Jurkat, Clone E6-1 (cell line): ENCODE data around the gene ADAMTS1.

ENCODE experiments used
- DNase-seq: peaks from one replicate; pipeline ENCODE4 v3.0.0-alpha.2; 2011; ENCODE audit warnings: low read depth, low spot score
- H3K4me3 ChIP-seq: 2 replicates; pipeline ENCODE4 v1.5.1; 2011; ENCODE audit warnings: mild to moderate bottlenecking, low read length, control low read depth, moderate library complexity

Gene ADAMTS1

DNA sequence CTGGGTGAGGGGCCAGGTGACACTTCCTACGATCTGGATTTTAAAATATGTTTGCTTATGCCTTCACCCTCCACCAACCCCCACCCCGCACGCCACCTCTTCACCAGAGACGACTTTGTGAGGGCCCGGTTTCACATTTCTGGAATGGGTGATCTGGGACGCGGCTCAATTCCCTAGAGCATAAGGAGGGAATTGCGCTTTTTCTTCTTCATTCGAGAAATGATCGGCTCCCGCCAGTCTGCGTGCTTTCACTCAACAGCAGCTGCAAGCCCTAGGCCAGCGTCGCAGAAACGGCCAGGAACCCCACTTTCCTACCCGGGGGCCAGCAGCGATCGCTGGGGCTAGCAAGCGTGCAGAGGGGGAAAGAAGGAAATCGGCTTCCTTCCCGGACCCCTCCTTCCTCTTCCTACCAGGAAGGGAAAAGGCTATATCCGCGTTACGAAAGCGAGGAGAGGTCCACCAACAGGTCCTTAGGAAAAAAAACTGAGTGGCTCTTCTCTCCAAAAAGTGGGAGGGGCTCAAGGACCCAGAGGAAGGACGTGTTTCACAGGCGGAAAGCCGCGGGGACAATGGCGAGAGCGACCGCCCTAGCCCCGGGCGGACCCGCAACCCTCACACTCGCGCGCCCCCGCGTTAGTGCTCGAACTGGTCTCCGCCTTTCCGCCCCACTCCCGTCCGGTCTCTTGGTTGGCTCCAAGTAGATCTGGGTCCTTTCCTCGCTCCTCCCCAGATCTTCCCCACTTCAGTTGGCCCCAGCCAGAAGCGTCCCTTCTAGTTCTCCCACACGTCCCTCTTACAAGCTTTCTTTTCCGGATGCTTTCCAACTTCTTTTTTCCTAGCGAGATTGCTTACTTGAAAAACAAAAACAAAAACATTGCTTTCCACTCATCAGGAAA is 1.1 kb upstream of the ADAMTS1 start:
- no peak overlapping the region for H3K4me3 ChIP-seq
- DNase-seq = no peak

DNA sequence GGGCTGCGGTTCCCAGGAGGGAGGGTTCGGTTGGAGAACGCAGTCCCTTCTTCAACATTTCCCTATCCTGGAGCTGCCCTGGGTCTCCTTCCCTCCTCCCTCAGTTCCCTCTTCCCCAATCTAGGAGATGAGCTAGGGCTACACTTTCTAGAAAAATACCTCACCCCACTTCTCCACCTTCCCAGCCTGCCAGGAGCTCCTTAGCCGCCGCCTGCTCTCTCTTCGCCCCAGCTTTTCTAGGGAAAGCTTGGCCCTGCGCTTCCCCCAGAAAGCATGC is 488 bp upstream of the ADAMTS1 start:
- no peak for DNase-seq
- peak overlapping the region; percentile 67 for H3K4me3 ChIP-seq

DNA sequence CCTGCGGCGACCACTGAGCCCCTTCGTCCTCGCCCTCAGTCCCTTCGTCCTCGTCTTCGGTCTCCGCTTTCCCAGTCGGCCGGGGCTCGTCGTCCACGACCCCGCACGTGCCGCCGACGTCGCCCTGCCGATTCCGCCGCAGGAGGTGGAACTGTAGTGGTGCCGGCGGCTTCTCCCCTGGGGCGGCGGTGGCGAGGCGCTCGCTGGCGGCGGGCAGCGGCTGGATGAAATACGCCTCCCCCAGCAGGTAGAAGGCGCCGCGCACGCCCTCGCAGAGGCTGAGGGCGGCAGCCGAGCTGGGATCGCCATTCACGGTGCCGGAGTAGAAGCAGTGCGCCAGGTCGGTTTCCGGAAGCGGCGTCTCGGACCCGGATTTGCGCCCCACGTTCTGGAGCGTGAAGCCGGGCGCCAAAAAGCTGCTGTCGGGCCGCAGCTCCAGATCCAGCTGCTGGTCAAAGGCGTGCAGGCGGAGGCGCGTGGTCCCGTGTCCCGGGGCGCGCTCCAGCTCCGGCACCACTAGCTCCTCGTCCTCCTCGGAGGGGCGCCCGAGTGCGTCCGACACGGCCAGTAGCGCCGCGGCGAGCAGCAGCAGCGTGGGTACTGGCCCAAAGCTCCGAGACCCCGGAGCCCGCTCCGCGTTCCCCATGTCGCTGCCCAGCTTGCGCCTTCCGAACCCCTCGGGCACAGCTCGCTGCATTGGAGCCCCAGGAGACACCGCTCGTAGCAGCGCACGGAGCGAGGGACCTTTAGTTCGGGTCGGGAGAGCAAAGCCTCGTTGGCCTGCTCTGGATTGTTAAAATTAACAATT is 747 bp downstream of the ADAMTS1 start:
- peak overlapping the region; percentile 67 for H3K4me3 ChIP-seq
- no peak for DNase-seq

DNA sequence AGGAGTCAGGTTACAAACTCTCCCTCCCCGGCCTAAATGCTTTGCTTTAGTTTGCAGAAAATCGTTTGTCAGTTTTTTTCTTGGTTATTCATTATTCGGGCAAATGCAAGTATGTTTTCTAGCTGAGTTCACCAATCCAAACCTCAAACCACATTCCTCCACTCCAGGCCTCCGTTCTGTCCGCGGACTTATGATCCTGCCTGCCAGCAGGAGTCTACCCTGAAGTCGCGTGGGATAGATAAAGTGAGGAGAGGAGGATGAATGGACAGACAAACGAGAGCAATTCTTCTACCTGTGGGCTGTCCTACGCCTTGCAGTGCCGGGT is 1.3 kb downstream of the ADAMTS1 start:
- H3K4me3 ChIP-seq = peak overlapping the region; percentile 67
- DNase-seq = peak; percentile 57

DNA sequence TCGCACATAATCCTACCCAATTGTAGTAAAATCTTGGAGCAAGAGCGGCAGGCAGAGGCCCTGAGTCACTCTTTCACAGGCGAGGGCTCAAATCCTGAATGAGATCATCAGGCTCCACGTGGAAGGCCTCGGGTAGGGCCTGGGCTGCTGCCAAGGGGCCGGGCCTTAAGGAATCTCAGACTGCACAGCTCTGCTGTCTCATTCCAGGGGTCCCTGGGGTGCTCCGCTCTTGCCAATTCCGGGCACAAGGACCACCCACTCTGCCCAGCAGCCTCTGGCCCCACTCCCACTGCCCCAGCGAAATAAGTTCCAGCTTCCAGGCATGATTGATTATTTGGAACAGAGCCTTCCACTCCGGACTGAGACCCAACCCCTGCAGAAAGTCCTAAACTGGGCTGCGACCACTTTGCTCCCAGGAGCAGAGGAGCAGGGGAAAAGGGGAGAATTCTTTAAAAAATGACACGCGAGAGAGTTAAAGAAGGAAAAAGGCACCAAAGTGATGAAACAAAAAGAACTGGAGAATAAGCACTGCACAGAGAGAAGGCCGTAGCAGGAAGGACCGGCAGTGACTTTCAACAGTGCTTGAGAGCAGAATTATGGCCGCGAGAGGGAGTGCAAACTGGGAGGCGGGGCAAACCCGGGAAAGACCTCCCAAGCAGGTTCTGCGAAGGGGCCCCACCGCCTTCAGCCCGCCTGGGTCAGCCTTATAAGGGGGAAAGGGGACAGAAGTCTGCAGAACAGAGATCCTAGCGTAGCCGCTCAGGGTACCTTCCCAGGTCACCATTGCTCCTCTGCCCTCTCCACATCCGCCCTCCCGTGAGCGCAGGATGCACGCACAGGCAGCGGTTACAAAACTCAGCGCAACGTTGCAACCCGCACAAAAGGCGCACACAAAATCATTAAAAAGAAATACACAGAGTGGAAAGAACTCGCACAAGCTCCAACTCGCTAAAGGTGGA is 2.0 kb downstream of the ADAMTS1 start:
- H3K4me3 ChIP-seq = peak overlapping the region; percentile 67

DNA sequence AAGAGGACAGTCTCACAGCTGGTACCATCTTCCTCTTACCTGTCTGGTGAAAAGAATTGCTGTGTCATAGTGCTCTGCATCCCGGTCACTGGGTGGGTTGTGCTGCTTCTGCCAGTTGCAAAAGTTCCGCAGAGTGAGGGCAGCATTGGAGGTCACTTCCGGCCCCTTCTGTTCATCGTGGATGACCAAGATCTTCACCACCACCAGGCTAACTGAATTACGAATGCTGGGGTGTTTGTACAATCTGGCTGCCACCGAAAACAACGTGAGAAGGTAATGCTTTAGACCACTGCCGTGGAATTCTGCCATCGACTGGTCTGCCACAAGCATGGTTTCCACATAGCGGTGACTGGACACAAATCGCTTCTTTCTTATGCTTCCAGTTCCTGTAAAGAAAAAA is 2.9 kb downstream of the ADAMTS1 start:
- no peak for DNase-seq
- peak overlapping the region; percentile 8; the same call in 1 of the 2 replicates for H3K4me3 ChIP-seq

More for the DNA sequence above, 2.0 kb downstream of the ADAMTS1 start:
- DNase-seq = peak; percentile 92

DNA sequence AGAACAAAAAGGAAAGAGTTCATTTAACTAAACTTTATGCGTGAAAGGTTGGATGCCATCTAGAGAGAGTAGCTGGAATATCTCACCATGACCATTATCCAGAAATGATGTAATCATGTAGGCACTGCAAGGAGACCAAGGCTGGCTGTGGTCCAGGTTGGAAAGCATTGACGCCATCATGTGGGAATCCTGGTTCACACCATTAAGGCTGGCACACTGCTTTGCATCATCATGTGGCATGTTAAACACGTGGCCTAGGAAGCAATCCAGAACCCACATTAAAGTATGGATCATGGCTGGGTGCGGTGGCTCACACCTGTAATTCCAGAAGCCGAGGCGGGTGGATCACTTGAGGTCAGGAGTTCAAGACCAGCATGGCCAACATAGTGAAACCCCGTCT is 4.3 kb downstream of the ADAMTS1 start:
- DNase-seq = no peak
- H3K4me3 ChIP-seq = 0 out of 2 replicates have a peak overlapping the region, but pooled peaks have one; percentile 11

DNA sequence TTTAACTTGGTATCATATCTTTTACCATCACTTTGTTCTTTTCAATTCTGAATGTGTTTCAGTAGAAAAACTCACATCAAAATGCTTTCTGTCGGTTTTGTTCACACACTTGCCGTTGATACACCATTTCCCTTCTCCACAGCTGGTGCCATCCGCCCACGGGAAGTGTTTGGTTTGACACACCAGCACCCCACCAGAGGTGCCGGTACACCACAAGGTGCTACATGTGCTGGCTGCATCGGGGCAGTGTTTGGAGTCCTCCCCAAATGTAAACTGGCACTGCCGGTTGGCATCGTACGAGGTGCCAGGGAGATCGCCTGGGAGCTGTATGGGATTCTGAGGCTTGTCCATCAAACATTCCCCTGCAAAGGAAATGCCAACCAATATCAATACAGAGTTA is 5.0 kb downstream of the ADAMTS1 start:
- DNase-seq = peak; percentile 95
- peak overlapping the region; percentile 34 for H3K4me3 ChIP-seq

DNA sequence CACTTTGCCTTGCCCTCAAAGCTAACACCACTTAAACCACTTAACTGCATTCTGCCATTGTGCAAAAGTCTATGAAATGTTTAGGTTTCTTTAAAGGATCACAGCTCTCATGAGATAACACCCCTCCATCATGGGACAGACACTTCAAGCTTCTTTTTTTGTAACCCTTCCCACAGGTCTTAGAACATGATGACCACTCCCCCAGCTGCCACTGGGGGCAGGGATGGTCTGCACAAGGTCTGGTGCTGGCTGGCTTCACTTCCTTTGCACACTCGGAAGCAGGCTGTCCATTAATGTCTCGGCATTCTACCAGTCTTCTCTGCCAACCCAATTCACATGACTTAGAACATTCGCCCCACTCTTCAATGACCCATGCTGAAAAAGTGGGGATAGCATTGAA is 7.7 kb downstream of the ADAMTS1 start:
- no peak overlapping the region for H3K4me3 ChIP-seq
- DNase-seq = no peak

DNA sequence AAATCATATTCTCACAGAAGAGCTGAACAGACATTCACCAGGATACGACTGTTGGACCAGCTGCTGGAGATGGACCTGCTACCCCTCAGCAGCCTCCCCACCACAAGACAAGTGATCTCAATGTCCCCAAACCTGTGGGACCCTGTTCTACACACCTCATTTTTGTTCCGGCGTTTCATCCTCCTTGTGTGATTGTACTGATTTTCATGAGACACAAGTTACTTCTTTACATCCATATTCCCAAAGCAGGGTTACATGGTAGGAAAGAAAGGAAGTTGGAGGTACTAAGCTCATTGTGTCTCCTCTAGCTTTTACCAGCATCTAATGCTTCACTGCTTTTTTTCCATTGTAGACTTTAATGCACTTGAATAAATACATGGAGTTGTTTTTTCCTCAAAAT is 8.7 kb downstream of the ADAMTS1 start:
- no peak for DNase-seq
- H3K4me3 ChIP-seq = no peak overlapping the region

DNA sequence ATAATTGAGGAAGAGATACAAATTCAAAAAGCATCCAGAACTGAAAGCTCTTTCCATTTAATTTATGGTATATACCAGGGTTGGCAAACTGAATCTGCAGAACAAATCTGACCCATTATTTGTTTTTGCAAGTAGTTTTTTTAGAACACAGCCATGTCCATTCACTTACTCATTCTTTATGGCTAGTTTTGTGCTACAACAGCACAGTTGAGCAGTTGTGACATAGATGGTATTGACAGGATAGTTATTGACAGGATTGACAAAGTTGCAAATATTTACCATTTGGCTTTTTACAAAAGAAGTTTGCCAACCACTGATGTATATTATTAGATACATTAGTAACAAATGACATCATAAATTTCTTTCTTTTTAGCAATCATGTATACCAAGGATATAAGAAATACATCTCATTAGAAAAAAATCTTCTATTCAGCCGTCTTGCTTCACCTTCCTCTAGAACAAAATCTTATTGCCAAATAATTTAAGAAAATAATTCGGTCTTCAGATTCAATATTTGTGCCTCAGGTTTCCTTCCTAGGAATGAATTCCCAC is 9.4 kb downstream of the ADAMTS1 start:
- DNase-seq = no peak
- H3K4me3 ChIP-seq = no peak overlapping the region

DNA sequence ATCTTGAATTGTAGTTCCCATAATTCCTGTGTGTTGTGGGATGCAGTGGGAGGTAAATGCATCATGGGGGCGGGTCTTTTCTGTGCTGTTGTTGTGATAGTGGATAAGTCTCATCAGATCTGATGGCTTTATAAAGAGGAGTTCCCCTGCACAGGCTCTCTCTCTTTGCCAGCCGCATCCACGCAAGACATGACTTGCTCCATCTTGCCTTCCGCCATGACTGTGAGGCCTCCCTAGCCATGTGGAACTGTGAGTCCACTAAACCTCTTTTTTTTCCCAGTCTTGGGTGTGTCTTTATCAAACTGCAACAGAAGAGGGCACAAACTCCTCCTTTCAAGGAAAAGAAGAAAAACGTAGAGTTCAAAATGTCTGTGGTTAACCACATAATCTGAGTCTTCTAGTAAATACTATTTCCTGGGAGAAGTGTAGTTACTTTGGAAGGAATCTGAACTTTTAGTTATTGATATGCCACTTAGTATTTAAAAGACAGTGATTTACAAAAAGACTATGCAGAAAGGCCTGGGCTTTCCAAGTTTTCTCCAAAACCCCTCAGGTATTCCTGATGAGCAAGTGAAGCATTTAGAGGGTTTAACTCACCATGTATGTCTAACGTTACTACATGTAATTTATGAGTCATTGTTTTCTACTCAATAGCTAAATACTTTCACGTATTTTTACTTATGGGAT is 10.0 kb downstream of the ADAMTS1 start:
- peak; percentile 71 for DNase-seq

DNA sequence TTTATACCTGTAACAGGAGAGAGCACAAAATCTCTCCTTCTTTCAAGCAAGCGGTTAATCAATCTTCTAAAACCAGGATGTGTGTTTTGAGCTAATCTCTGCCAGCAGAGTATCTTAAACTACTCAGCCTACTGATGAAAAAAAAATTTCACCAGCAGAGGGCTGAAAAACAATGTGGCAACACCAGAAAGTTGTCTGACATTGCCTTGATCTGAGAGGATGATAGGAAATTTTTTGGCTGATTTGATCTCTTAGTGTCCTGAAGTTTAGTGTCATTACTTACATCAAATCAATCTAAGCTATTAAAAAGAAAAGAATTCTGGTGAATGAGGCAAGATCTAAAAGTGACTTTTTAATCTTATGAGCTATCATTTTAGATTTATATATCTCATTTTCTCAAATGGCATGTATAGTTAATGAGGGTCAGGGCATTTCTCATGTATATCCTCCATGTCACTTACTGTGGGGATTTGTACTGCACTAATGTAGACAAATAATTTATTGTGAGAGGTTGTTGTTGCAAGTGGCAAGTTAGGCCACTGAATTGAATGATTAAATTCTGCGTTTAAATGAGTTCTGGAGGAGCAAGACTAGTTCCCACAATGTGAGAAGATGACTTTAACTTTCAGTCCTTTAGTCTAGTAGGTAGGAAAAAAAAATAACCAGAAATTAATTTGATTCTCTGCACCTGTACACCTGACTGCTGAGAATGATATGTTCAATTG is 10.9 kb downstream of the ADAMTS1 start:
- peak; percentile 76 for DNase-seq
- no peak overlapping the region for H3K4me3 ChIP-seq

More for the DNA sequence above, 10.0 kb downstream of the ADAMTS1 start:
- no peak overlapping the region for H3K4me3 ChIP-seq

DNA sequence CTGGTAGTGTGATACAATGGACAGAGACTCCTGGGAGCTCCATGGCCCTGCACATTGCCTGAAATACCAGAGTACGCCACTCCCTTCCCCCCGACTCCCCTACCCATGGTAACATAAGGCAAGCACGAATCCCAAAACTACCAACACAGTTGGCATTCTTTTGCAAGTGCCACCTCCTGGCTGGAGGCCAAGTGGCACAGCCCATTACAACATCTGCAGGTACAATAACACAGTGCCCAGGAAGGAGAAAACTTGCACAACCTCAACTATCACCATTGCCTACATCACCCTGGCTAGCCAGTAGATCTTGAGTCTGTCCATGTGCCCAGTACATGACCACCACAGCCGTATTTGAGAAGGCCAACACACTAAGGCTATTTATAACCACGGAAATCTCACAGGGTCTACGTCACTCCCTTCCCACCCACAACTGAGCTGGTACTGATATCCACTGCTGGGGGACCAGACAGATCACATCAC is 11.7 kb downstream of the ADAMTS1 start:
- H3K4me3 ChIP-seq = no peak overlapping the region
- DNase-seq = no peak

DNA sequence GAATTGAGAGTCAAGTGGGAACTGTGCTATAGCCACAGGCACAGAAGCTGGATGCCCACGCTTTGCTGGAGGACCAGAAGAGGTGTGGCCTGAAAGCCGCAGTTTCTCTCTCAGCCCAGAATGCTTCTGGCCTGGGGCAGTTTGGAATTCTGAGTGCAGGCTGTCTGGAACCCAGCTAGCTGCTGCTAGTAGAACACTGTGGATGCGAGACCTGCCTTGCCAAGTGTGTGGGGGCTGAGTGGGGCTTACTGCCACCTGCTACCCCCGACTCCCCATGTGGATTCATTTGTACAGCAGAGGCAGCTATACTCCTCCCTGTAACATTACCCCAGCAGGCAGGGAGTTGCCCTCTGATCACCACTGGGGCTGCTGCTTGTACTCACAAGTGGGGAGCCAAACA is 12.2 kb downstream of the ADAMTS1 start:
- no peak overlapping the region for H3K4me3 ChIP-seq
- no peak for DNase-seq

DNA sequence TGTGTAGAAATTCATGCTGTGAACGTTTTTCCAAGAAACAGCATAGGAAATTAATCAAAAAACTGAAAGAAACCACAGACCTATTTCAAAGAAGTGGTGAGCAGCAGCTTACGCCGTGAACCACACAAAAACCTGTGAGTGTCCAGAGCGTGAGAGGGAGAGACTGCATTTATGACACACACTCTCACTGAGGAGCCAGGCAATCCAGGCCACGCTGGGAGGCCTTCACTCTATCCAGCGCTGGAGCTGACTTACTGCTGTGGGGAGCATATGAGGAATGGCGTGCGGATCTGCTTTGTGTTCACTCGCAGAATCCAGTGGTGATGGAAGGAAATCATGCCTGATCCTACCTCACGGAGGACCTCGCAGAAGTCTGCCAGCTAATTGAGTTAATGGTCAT is 12.7 kb downstream of the ADAMTS1 start:
- H3K4me3 ChIP-seq = no peak overlapping the region
- no peak for DNase-seq

DNA sequence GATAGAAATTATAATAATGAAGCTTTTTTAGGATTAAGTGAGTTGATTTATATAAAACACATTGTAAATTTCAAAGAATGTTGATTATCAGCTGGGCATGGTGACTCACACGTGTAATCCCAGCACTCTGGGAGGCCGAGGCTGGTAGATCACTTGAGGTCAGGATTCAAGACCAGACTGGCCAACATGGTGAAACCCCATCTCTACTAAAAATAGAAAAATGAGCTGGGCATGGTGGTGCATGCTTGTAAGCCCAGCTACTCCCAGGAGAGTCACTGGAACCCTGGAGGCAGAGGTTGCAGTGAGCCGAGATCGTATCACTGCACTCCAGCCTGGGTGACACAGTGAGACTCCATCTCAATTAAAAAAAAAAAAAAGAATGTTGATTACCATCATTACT is 18.4 kb downstream of the ADAMTS1 start:
- H3K4me3 ChIP-seq = no peak overlapping the region
- no peak for DNase-seq

DNA sequence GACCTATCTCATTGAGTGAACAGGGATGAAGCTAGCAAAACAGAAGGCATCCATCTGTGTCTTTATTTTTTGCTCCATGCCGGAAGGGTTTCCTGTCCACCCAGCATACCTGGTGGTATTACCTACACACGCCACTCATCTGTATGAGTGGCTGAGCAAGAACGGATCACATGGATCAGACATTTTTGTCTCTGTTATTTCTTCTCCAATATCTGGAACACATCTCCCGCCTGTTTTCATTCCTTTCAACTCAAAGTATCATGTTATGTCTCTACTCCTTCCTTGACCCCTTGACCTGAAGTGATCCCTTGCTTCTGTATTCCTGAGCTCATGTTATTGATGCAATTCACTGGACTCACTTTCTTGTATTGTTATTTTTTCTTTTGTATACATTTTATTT is 24.7 kb downstream of the ADAMTS1 start:
- DNase-seq = no peak
- H3K4me3 ChIP-seq = no peak overlapping the region
